SJCRH30 (cell line): ENCODE measurements around the gene CSNK1D. TPM values are rescaled to one million over a fixed set of nuclear protein-coding genes. Genes with fewer than 3 reads are reported as not detected.
A peak's percentile ranks its signal among the peaks of the same experiment; 100 is the strongest.

Experiments used
- DNase-seq, 2 experiments: peaks; one replicate each; pipeline ENCODE4 v3.0.0-alpha.2; 2015 to 2020
- H3K27ac ChIP-seq: fragments of 250-450 bp; sonication (Bioruptor Pico); 2 replicates; pipeline ENCODE4 v1.5.1; 2020; ENCODE audit warnings: mild to moderate bottlenecking, moderate library complexity
- H3K27me3 ChIP-seq: fragments of 250-450 bp; sonication (Bioruptor Pico); 2 replicates; pipeline ENCODE4 v1.5.1; 2020; ENCODE audit warnings: mild to moderate bottlenecking, moderate library complexity
- H3K36me3 ChIP-seq: fragments of 250-450 bp; sonication (Bioruptor Pico); 2 replicates; pipeline ENCODE4 v1.5.1; 2020; ENCODE audit warnings: mild to moderate bottlenecking, moderate library complexity
- H3K4me1 ChIP-seq: fragments of 250-450 bp; sonication (Bioruptor Pico); 2 replicates; pipeline ENCODE4 v1.5.1; 2020; ENCODE audit warnings: mild to moderate bottlenecking, moderate library complexity
- H3K4me3 ChIP-seq: fragments of 250-450 bp; sonication (Bioruptor Pico); 2 replicates; pipeline ENCODE4 v1.5.1; 2020; ENCODE audit warnings: mild to moderate bottlenecking, moderate library complexity
- H3K9me3 ChIP-seq: fragments of 250-450 bp; sonication (Bioruptor Pico); replicated peaks from 2 replicates; pipeline ENCODE4 v1.5.1; 2020; ENCODE audit warnings: mild to moderate bottlenecking, moderate library complexity
- total RNA-seq: library from RNA; depleted of rRNA; stranded (reverse); fragments of >200 nt; shearing (Covaris generic); gene quantifications from 2 replicates; pipeline ENCODE4 v1.2.3, GENCODE V29; 2014

CSNK1D gene
- total RNA-seq, 1 experiment from 2014 or later: 88.7 TPM

DNA sequence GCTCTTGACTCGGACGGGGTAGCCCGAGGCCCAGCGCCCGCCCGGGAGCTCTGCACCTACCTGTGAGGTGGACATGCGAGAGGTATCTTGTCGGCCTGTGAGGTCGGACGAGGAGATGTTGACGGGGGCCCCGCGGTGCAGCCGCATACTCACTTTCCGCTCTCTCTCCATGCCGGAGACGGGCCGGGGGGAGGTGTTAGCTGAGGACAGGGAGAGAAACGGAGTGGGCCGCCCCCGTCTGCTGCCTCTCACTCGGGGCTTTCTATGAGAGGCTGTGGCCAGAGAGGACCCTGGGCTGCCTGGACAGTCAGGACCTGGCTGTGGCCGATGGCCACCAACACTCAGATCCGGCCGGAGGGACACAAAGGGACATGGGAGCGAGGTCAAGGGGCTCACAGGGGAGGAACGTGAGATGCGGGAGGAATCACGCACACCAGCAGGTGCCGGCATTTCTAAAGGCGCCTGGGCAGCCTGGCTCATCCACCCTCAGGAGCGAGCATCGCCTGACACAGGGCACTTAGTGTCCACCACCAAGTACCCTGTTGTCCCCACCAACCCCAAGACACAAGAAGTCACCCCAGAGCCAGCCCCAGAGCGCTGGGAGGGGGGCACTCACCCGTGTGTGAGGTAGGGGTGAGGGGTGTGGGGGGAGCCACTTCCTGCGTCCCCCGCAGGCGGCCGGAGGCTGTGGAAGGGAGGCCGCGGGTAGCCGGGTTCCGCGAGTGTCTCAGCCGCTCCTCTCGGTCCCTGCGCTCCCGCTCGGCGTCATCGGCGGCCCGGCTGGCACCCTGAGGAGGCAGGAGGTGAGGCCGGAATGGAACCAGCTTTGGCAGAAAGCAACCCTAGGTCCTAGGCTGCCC lies 24.5 kb downstream of the CSNK1D start:
- H3K27ac ChIP-seq: no peak overlapping the region
- H3K9me3 ChIP-seq: no peaks in the 10 kb centered on the region
- peaks cover 95% of the 10 kb centered on the region for H3K36me3 ChIP-seq
- no peaks in the 10 kb centered on the region for H3K27me3 ChIP-seq
- H3K4me3 ChIP-seq: no peak overlapping the region
- H3K4me1 ChIP-seq: no peaks in the 10 kb centered on the region
- no peak for DNase-seq

DNA sequence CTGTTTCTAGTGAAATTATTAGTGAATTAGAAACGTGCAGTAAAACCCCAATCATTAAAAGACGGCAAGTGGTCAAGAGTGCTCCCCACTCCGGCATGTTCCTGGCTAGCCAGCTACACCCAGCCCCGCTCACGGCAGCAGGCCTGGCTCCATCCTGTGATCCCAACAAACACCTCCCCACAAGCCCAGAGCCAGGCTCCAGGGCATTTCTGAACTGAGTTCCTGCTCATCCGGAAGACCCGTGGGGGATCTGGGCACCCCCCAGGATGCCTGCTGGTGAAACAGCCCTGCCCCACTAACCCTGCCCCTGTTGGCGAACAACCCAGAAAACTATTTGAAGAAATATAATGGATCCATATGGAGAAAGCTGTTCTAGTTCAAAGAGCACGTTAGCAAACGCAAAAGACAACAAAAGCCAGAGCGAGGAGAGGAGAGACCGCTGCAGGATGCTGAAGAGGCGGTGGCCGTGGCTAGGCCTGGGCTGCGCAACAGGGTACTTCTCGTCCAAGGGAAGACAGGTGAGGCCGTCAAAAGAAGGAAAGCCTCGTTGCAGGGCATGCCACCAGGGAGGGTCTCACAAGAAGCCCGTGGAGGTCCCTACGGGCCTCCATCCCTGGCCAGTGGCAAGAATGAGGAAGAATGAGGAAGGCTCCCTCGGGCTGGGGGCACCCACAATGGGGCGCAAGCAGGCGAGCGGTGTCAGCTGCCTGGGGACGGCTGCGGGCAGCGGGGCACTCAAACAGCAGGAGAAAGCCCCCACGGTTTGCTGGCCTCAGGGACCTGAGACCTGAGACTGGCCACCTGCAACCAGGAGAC lies 25.4 kb downstream of the CSNK1D start:
- Histone ChIP-seq H3K27me3 (no peaks in the 10 kb centered on the region), H3K27ac (no peak overlapping the region), H3K4me1 (no peaks in the 10 kb centered on the region), H3K36me3 (peaks cover 100% of the 10 kb centered on the region), H3K9me3 (no peaks in the 10 kb centered on the region), H3K4me3 (no peak overlapping the region)
- DNase-seq: no peak

GRCh38 chr17:82247182-82247823 lies 26.2 kb downstream of the CSNK1D start:
- no peaks in the 10 kb centered on the region for H3K27me3 ChIP-seq
- H3K4me3 ChIP-seq: no peak overlapping the region
- H3K4me1 ChIP-seq: no peaks in the 10 kb centered on the region
- H3K27ac ChIP-seq: no peak overlapping the region
- H3K9me3 ChIP-seq: no peaks in the 10 kb centered on the region
- peaks cover 100% of the 10 kb centered on the region for H3K36me3 ChIP-seq
- no peak for DNase-seq

- H3K4me3 ChIP-seq: no peak overlapping the region
- peaks cover 94% of the 10 kb centered on the region for H3K36me3 ChIP-seq
- H3K9me3 ChIP-seq: no peaks in the 10 kb centered on the region
- no peak for DNase-seq
- no peak overlapping the region for H3K27ac ChIP-seq
- H3K4me1 ChIP-seq: no peaks in the 10 kb centered on the region
- H3K27me3 ChIP-seq: no peaks in the 10 kb centered on the region
Observed at GRCh38 chr17:82246365-82247181, 26.9 kb downstream of the CSNK1D start.

DNA sequence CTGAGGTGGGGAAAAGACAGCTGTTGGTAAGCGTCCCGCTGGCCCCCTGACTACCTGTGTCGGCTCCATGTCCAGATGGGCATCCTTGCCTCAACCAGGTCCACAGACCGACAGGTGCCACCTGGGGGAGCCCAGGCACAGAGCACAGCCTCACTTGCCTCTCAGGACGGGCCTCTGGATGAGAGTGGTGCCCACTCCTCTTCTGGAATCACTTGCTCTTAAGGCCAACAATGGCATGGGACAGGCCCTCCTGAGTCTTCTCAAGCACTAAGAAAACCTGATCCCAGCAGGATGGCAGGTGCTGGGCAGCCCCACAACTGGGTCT lies 27.5 kb downstream of the CSNK1D start:
- no peak overlapping the region for H3K4me3 ChIP-seq
- no peak overlapping the region for H3K27ac ChIP-seq
- H3K27me3 ChIP-seq: no peaks in the 10 kb centered on the region
- peaks cover 89% of the 10 kb centered on the region for H3K36me3 ChIP-seq
- H3K9me3 ChIP-seq: no peaks in the 10 kb centered on the region
- H3K4me1 ChIP-seq: no peaks in the 10 kb centered on the region
- no peak for DNase-seq

DNA sequence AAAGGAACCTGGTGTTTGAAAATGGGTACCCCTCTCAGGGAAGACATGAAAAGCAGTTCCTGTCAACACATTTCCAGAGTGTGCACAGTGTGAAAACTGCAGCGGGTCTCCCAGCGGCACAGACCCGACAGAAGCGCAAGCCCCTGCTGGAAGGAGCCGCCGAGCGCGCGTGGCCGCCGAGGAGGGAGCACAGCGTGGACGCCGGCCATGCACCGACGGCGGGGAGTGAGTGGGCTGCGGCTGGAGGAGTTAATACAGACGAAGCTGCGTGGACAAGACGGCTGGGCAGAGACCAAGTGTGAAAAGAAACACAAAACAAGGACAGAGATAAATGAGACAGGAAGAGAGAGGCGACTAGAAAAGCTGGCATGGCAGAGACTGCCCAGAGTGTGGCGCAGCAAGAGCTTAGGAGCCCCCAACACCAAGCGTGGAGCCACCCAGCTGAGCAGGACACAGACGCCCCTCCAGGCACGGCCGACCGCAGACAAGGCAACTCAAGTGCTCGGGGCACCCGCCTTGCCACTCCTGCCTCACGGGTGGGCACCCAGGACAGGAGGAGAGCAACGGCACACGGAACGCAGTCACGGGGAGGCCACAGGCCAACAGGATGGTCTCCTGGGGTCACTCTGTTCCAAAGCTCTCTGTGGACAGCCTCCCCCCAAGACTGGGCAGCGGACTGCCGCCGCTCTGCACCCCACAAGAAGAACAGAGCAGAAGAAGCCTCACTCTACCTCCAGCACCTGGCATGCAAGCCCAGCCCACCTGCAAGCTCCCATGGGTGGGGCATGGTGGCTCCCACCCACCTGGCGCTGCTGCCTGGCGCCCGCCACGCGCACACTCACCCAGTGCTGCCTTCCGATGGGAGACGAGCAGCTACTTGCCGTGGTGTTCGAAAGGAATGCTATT lies 28.1 kb downstream of the CSNK1D start:
- DNase-seq: no peak
- Histone ChIP-seq H3K9me3 (no peaks in the 10 kb centered on the region), H3K36me3 (peaks cover 83% of the 10 kb centered on the region), H3K4me1 (no peaks in the 10 kb centered on the region), H3K4me3 (no peak overlapping the region), H3K27me3 (no peaks in the 10 kb centered on the region), H3K27ac (no peak overlapping the region)

- no peak overlapping the region for H3K27ac ChIP-seq
- peak in 1 of 2 experiments; percentile 57 for DNase-seq
Observed at GRCh38 chr17:82244413-82245133, 28.9 kb downstream of the CSNK1D start.

DNA sequence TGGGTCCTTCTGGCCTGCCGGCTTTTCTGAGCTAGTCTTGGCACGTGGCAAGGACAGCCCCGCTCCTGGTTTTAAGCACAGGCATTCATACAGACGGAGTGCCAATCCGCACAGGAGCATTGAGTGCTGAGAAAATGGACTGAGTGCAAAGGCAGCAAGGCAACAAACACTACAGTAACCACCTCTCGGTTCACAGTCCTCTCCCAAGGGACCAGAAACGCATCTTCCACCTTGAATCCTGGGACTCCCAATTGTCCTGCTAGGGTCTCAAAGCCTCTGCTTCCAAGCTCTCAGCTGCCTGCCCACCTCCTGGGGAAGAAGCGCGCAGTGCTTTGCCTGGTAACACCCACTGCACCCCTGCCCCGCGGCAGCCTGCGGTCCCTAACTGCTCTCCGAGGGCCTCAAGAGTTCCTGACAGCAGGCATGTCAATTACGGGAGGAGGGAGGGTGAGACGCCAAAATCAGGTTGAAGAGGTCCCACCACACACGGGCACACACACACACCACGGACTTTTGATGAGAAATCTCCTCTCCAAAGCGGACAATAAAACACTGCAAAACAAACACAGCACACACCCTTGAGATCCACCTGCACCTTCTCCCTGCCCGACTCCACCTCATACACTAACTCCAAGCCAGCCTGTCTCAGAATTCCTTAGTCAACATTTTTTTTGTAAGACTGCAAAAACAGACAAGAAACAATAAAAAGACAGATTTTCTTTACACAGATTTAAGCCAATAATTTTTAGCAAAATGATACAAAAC lies 29.7 kb downstream of the CSNK1D start:
- Histone ChIP-seq H3K36me3 (peaks cover 67% of the 10 kb centered on the region), H3K4me1 (no peaks in the 10 kb centered on the region; the same call in 1 of the 2 replicates), H3K27ac (no peak overlapping the region), H3K9me3 (no peaks in the 10 kb centered on the region), H3K4me3 (no peak overlapping the region), H3K27me3 (no peaks in the 10 kb centered on the region)
- DNase-seq: no peak

More at GRCh38 chr17:82244413-82245133, 28.9 kb downstream of the CSNK1D start:
- Histone ChIP-seq H3K27me3 (no peaks in the 10 kb centered on the region), H3K4me3 (no peak overlapping the region), H3K4me1 (no peaks in the 10 kb centered on the region), H3K9me3 (no peaks in the 10 kb centered on the region), H3K36me3 (peaks cover 75% of the 10 kb centered on the region)

DNA sequence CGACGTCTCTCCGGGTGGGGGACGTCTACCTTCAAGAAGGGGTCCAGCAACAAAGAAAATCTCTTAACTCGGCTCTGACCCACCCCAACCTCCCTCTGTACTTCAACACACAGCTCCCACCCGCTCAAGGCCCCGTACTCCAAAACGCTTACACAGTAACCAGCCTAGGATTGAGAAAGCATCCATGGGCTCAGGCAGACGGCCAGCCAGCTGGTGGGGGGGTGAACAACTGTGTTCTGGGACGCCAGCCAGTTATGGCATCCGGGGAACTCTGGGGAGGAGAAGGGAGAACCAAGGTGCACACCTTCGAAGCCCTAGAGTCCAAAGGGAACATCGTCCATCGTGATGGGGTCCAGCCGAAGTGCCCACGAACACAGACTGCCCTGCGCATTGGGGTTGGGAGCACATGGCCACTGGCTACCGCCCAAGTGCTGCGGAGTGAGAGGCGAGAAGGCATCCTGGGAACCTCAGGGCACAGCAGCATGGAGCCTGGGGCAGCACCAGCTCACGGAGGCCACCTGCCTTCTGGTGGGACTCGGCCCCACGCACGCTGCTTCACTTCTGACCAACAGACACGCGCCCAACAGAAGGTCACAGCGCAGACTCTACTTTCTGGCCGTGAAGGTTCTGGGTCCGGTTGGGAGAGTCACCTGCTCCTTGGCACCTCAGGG lies 30.4 kb downstream of the CSNK1D start:
- H3K4me3 ChIP-seq: no peak overlapping the region
- H3K27me3 ChIP-seq: no peaks in the 10 kb centered on the region
- H3K9me3 ChIP-seq: no peaks in the 10 kb centered on the region
- DNase-seq: peak; percentile 52 to 54
- H3K4me1 ChIP-seq: peaks cover 6% of the 10 kb centered on the region; the same call in 1 of the 2 replicates
- H3K27ac ChIP-seq: no peak overlapping the region
- peaks cover 60% of the 10 kb centered on the region for H3K36me3 ChIP-seq

GRCh38 chr17:82242698-82242976 lies 30.9 kb downstream of the CSNK1D start:
- Histone ChIP-seq H3K27ac (no peak overlapping the region), H3K4me3 (no peak overlapping the region), H3K27me3 (no peaks in the 10 kb centered on the region), H3K9me3 (no peaks in the 10 kb centered on the region), H3K36me3 (peaks cover 55% of the 10 kb centered on the region), H3K4me1 (peaks cover 10% of the 10 kb centered on the region; the same call in 1 of the 2 replicates)
- no peak for DNase-seq

DNA sequence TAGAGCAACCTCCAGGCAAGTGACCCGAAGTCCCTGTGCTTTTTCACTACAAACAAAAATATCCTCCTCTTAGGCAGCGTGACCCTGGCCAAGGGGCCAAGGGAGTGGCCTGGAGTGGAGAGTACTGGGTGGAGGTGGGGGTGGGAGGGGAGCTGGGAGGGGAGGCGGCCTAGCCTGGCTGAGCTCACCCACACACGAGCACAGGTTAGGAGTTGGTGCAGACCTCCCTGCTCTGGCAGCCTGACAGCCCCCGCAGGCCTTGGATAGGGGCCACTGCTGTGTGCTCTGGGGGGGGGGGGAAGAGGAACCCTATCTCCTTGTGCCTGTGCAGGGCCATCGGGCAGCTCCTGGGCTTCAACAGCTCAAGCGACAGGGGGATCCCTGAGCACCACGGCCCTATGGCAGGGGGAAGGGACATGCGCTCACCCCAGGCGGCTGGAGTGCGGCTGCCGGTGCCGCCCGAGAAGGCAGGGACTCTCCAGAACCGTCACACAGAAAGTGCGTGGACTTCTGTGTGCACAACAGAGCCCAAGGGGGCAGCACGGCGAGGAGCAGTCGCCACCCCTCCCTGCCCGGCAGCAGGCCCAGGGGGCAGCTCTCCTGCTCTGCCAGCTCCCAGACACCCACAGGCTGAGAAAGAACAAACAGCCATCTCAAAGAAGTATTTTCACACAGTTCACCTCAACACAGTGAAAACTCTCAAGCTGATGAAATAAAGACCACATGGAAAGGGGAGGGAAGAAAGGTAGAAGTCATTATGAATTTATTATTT lies 31.4 kb downstream of the CSNK1D start:
- no peaks in the 10 kb centered on the region for H3K27me3 ChIP-seq
- DNase-seq: no peak
- no peak overlapping the region for H3K4me3 ChIP-seq
- H3K27ac ChIP-seq: no peak overlapping the region
- H3K9me3 ChIP-seq: no peaks in the 10 kb centered on the region
- H3K4me1 ChIP-seq: peaks cover 10% of the 10 kb centered on the region; the same call in 1 of the 2 replicates
- H3K36me3 ChIP-seq: peaks cover 50% of the 10 kb centered on the region
